ENCODE data around the gene D2HGDH. TPM values are rescaled to one million over a fixed set of nuclear protein-coding genes. Genes with fewer than 3 reads are reported as not detected.

The D2HGDH gene
- total RNA-seq, 1 donor from 2014 or later: 21.1 TPM

DNA sequence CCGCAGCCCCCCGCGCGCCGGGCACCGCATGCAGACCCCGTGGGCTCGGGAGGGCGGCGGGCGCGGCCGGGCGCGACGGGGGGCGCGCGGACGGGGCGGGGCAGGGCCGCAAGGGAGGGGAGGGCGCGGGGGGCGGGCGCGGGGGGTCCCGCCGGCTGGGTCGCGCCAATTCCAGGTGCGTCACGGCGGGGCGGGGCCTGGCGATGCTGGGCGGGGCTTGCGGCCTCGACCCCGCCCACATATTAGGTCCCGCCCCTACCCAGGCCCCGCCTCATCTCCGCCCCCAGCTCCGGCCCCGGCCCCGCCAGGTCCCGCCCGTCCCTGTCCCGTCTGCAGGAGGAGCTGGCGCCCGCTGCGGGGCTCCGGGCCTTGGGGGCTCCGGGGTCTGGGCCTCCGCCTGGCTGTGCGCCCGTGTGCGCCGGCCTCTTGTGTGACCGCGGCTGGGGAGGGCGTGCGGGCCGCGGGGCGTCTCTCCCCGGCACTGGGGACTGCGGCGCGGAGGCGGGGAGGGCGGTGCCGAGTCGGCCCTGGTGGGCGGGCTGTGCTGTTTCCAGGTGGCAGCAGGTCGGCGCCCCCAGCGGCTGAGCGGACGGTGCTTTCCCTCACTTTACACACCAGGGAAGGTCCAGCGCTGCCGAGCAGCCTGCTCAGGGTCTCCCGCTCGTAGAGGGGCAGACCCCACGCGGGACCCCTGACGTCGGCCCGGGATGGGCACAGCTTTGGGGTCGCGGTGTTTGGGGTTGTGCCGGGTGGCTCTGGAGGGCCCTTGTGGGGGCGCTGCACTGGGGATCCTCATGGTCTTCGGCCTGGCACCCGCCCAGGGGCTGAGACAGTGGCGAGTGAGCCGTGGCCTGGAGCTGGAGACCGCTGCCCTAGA is 32.0 kb upstream of the D2HGDH start:
- no peaks in the 10 kb centered on the region for H3K9me3 ChIP-seq
- intact Hi-C loops (cut with DNase I): loop anchor here (2.0 kb wide), 1 partner anchor 16 kb away; the partner anchor contains the start of gene DTYMK
- H3K27ac ChIP-seq: peak overlapping the region; percentile 85
- H3K27me3 ChIP-seq: no peaks in the 10 kb centered on the region
- peak overlapping the region; percentile 63 to 86 for H3K4me3 ChIP-seq
- H3K4me1 ChIP-seq: peaks cover 23% of the 10 kb centered on the region
- DNase-seq (ENCODE audit: extremely low spot score in 2 of 2): no peak
- TF ChIP-seq, protein P1, sequence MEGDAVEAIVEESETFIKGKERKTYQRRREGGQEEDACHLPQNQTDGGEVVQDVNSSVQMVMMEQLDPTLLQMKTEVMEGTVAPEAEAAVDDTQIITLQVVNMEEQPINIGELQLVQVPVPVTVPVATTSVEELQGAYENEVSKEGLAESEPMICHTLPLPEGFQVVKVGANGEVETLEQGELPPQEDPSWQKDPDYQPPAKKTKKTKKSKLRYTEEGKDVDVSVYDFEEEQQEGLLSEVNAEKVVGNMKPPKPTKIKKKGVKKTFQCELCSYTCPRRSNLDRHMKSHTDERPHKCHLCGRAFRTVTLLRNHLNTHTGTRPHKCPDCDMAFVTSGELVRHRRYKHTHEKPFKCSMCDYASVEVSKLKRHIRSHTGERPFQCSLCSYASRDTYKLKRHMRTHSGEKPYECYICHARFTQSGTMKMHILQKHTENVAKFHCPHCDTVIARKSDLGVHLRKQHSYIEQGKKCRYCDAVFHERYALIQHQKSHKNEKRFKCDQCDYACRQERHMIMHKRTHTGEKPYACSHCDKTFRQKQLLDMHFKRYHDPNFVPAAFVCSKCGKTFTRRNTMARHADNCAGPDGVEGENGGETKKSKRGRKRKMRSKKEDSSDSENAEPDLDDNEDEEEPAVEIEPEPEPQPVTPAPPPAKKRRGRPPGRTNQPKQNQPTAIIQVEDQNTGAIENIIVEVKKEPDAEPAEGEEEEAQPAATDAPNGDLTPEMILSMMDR (IDR thresholded peaks at IDR 0.05): peak in 2 of 3 experiments; percentile 20 to 29
- TF ChIP-seq POLR2AphosphoS5 (IDR thresholded peaks at IDR 0.05; ENCODE audit: insufficient read depth in 1 of 2, low read depth in 1 of 2): no peak
- peaks cover 0 to 24% of the 10 kb centered on the region in 2 donors for H3K36me3 ChIP-seq

DNA sequence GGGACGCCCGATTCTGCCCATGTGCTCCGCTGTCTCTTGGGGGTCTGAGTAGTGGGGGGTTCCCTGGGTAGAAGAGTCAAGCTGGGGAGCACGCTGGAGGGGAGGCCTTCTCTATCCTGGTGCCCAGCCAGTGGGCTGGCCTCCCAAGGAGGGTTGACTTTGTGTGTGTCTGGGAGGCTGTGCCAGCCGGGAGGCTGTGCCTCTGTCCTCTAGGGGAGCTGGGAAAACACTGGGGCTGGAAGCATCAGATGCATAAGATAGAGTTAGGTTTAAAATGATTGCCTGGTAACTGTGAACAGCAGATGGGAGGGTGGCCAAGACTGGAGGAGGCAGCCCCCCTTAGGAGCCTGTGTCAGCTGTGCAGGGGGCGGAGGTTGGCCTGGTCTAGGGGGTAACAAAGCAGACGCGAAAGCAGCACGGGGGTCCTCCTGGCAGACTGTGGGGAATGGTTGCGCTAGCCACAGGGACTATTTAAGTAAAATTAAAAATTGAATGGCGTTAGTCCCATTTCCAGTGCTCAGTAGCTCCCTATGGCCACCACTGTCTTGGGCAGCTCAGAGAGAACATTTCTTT is 31.3 kb upstream of the D2HGDH start:
- no peak for DNase-seq (ENCODE audit: extremely low spot score in 2 of 2)
- peaks cover 0 to 29% of the 10 kb centered on the region in 2 donors for H3K36me3 ChIP-seq
- TF ChIP-seq POLR2A (IDR thresholded peaks at IDR 0.05) (no peak), POLR2AphosphoS5 (IDR thresholded peaks at IDR 0.05; ENCODE audit: insufficient read depth in 1 of 2, low read depth in 1 of 2) (no peak)
- TF ChIP-seq, protein P1 (IDR thresholded peaks at IDR 0.05): no peak
- H3K4me1 ChIP-seq: peaks cover 23% of the 10 kb centered on the region
- no peaks in the 10 kb centered on the region for H3K27me3 ChIP-seq
- peak overlapping the region; percentile 63 to 86 for H3K4me3 ChIP-seq
- H3K9me3 ChIP-seq: no peaks in the 10 kb centered on the region
- H3K27ac ChIP-seq: peak overlapping the region; percentile 85
- intact Hi-C loops (cut with DNase I): loop anchor here (2.0 kb wide), 1 partner anchor 16 kb away; the partner anchor contains the start of gene DTYMK

DNA sequence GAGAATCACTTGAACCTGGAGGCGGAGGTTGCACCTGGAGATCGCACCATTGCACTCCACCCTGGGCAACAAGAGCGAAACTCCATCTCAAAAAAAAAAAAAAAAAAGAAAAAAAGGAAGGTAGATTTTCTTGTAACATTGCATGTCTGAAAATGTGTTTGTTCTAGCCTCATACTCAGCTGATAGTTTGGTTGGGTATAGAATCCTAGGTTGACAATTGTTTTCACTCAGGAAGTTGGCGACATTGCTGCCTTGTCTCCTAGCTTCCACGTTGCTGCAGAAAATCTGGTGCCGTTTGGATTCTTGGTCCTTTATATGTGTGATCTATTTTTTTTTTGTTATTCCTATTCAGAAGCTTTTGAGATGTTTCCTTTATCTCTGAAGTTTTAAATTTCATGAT is 27.9 kb upstream of the D2HGDH start:
- TF ChIP-seq, protein P1 (IDR thresholded peaks at IDR 0.05): no peak
- TF ChIP-seq POLR2AphosphoS5 (IDR thresholded peaks at IDR 0.05; ENCODE audit: insufficient read depth in 1 of 2, low read depth in 1 of 2): no peak
- no peak for TF ChIP-seq POLR2A (IDR thresholded peaks at IDR 0.05)
- Histone ChIP-seq H3K36me3 (peaks cover 0 to 64% of the 10 kb centered on the region in 2 donors), H3K9me3 (no peaks in the 10 kb centered on the region), H3K4me1 (peaks cover 15% of the 10 kb centered on the region), H3K4me3 (no peak overlapping the region), H3K27ac (no peak overlapping the region), H3K27me3 (no peaks in the 10 kb centered on the region)
- intact Hi-C loops (cut with DNase I): no loop called here
- no peak for DNase-seq (ENCODE audit: extremely low spot score in 2 of 2)

DNA sequence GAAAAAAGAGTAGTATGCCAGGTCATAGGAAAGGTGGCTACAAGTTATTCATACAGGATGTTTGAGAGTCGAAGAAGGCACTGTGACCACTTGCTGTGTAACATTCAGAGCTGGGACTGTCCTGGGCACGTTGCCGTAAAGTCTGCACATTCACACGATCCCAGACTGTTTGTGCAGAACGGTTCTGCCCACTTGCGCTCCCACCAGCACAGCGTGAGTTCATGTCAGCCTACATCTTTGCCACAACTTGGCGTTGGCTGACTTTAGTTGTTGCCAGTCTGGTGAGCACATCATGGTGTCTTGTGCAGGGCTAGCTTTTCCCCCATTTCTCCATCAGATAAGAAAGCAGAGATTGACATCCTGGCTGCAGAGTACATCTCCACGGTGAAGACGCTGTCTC is 25.6 kb upstream of the D2HGDH start:
- Histone ChIP-seq H3K9me3 (no peaks in the 10 kb centered on the region), H3K27me3 (no peaks in the 10 kb centered on the region), H3K4me1 (peaks cover under 1% of the 10 kb centered on the region), H3K27ac (no peak overlapping the region), H3K4me3 (no peak overlapping the region), H3K36me3 (peaks cover 0 to 87% of the 10 kb centered on the region in 2 donors)
- TF ChIP-seq, protein P1 (IDR thresholded peaks at IDR 0.05): no peak
- no peak for TF ChIP-seq POLR2AphosphoS5 (IDR thresholded peaks at IDR 0.05; ENCODE audit: insufficient read depth in 1 of 2, low read depth in 1 of 2)
- no peak for DNase-seq (ENCODE audit: extremely low spot score in 2 of 2)
- intact Hi-C loops (cut with DNase I): no loop called here

Data from vagina (tissue), 2 donors.